K562 treated with DMSO at 1 percent for 4 hours (cell line): ENCODE measurements around the gene PIPOX. TPM values are rescaled to one million over a fixed set of nuclear protein-coding genes. Genes with fewer than 3 reads are reported as not detected.

ENCODE experiments used
- total RNA-seq: library from RNA; unstranded; fragments of 300-600 nt; gene quantifications from 2 replicates; pipeline ENCODE4 v1.2.3, GENCODE V29; 2022; ENCODE audit not compliant: insufficient read depth

The PIPOX gene, protein sequence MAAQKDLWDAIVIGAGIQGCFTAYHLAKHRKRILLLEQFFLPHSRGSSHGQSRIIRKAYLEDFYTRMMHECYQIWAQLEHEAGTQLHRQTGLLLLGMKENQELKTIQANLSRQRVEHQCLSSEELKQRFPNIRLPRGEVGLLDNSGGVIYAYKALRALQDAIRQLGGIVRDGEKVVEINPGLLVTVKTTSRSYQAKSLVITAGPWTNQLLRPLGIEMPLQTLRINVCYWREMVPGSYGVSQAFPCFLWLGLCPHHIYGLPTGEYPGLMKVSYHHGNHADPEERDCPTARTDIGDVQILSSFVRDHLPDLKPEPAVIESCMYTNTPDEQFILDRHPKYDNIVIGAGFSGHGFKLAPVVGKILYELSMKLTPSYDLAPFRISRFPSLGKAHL
- total RNA-seq: 1.2 TPM in 1 of 2 replicates, not detected in the other

GRCh38 chr17:29042679-29043538 is at the start of gene PIPOX:
PIPOX (plus strand) TSS chr17:29043141; CDS start chr17:29043226, 85 bp downstream.

GRCh38 chr17:29005936-29006511 is 36.9 kb upstream of the PIPOX start, which contains the start of gene SEZ6:
SEZ6 (minus strand) TSS chr17:29006033; CDS start chr17:29005869, 164 bp downstream.

Other genes starting within 250 kb of the PIPOX start
- 28.4 and 38.5 TPM in 2 replicates for gene FAM222B, start 200.4 kb upstream of the PIPOX start, total RNA-seq
- 84.1 and 95.8 TPM in 2 replicates for gene ERAL1, start 188.1 kb upstream of the PIPOX start, total RNA-seq
- gene FLOT2, start 145.4 kb upstream of the PIPOX start, total RNA-seq: 160 and 174 TPM in 2 replicates
- gene DHRS13, start 140.1 kb upstream of the PIPOX start, total RNA-seq: 22.7 and 29.7 TPM in 2 replicates
- 27.3 and 34.0 TPM in 2 replicates for gene PHF12, start 91.6 kb upstream of the PIPOX start, total RNA-seq
- gene SEZ6, start 37.1 kb upstream of the PIPOX start, total RNA-seq: not detected in 2 replicates
- gene MYO18A, start 137.3 kb downstream of the PIPOX start, total RNA-seq: 21.8 and 25.7 TPM in 2 replicates
- not detected in 2 replicates for gene CRYBA1, start 203.7 kb downstream of the PIPOX start, total RNA-seq